Measurements from ENCODE around the gene BABAM2.
"Not testable (repeated sequence)": the region's sequence is repeated elsewhere in the genome, so short reads cannot be mapped to it uniquely, and the experiment has no call there.

The BABAM2 gene

GRCh38 chr2:28252311-28252710 lies 361.8 kb downstream of the BABAM2 start:
- DNase-seq (ENCODE audit: low read depth) = no peak

- no peak for DNase-seq (ENCODE audit: low read depth)
These were observed 363.0 kb downstream of the BABAM2 start for GRCh38 chr2:28253543-28253942.

- DNase-seq (ENCODE audit: low read depth) = not testable (repeated sequence)
These were observed 364.7 kb downstream of the BABAM2 start for GRCh38 chr2:28255231-28255630.

- no peak for DNase-seq (ENCODE audit: low read depth)
These were observed 366.7 kb downstream of the BABAM2 start for GRCh38 chr2:28257182-28257581.

- DNase-seq (ENCODE audit: low read depth) = not testable (repeated sequence)
These were observed 368.7 kb downstream of the BABAM2 start for GRCh38 chr2:28259226-28259625.

GRCh38 chr2:28263690-28264089 lies 373.2 kb downstream of the BABAM2 start:
- no peak for DNase-seq (ENCODE audit: low read depth)

GRCh38 chr2:28267282-28267681 lies 376.8 kb downstream of the BABAM2 start:
- no peak for DNase-seq (ENCODE audit: low read depth)

- DNase-seq (ENCODE audit: low read depth) = no peak
These were observed 377.9 kb downstream of the BABAM2 start for GRCh38 chr2:28268386-28268785.

GRCh38 chr2:28269019-28269784 lies 378.7 kb downstream of the BABAM2 start:
- DNase-seq (ENCODE audit: low read depth) = no peak

GRCh38 chr2:28270456-28271152 lies 380.1 kb downstream of the BABAM2 start:
- DNase-seq (ENCODE audit: low read depth) = no peak

- no peak for DNase-seq (ENCODE audit: low read depth)
These were observed 380.8 kb downstream of the BABAM2 start for GRCh38 chr2:28271231-28271918.

- no peak for DNase-seq (ENCODE audit: low read depth)
These were observed 381.4 kb downstream of the BABAM2 start for GRCh38 chr2:28271919-28272250.

GRCh38 chr2:28273751-28274150 lies 383.2 kb downstream of the BABAM2 start:
- no peak for DNase-seq (ENCODE audit: low read depth)

- DNase-seq (ENCODE audit: low read depth) = no peak
These were observed 384.6 kb downstream of the BABAM2 start for GRCh38 chr2:28274911-28275685.

- DNase-seq (ENCODE audit: low read depth) = no peak
These were observed 385.6 kb downstream of the BABAM2 start for GRCh38 chr2:28276076-28276618.

GRCh38 chr2:28276807-28277206 lies 386.3 kb downstream of the BABAM2 start:
- DNase-seq (ENCODE audit: low read depth) = no peak

GRCh38 chr2:28277466-28277865 lies 386.9 kb downstream of the BABAM2 start:
- no peak for DNase-seq (ENCODE audit: low read depth)

- DNase-seq (ENCODE audit: low read depth) = no peak
These were observed 388.8 kb downstream of the BABAM2 start for GRCh38 chr2:28279371-28279770.

GRCh38 chr2:28280619-28281018 lies 390.1 kb downstream of the BABAM2 start:
- DNase-seq (ENCODE audit: low read depth) = no peak

- no peak for DNase-seq (ENCODE audit: low read depth)
These were observed 391.2 kb downstream of the BABAM2 start for GRCh38 chr2:28281739-28282138.

- no peak for DNase-seq (ENCODE audit: low read depth)
These were observed 391.7 kb downstream of the BABAM2 start for GRCh38 chr2:28282248-28282647.
